ENCODE measurements around the gene RPL21.
"Not testable (repeated sequence)": the region's sequence is repeated elsewhere in the genome, so short reads cannot be mapped to it uniquely, and the experiment has no call there.

Gene RPL21

DNA sequence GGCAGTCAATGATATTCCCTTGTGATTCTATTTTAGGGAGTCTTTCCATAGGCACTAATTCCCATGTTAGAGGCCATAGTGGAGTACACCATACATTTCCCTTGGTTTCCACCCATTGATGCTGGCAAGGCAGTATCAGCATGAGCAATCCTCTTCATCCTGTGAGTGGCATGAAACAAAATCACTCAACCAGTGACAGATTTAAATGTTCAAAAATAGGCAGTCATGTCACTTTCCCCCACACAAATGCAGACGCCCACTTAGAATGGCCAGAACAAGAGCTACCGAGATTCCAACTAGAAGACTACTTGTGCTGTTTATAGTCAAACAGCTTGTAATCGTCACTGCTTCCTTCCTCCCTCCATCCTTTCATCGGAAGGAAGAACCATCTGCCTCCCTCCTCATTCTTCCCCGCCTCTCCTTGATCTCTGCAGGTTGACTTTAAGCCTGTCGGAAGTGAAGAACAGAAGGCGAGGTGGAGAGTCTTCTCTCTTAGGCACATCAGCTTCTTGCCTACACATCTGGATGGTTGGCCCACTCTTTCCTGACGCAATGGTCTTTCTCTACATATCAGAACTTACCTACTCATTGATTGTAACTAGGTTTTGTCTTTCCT lies 41.8 kb downstream of the RPL21 start:
- FAIRE-seq: no peak

DNA sequence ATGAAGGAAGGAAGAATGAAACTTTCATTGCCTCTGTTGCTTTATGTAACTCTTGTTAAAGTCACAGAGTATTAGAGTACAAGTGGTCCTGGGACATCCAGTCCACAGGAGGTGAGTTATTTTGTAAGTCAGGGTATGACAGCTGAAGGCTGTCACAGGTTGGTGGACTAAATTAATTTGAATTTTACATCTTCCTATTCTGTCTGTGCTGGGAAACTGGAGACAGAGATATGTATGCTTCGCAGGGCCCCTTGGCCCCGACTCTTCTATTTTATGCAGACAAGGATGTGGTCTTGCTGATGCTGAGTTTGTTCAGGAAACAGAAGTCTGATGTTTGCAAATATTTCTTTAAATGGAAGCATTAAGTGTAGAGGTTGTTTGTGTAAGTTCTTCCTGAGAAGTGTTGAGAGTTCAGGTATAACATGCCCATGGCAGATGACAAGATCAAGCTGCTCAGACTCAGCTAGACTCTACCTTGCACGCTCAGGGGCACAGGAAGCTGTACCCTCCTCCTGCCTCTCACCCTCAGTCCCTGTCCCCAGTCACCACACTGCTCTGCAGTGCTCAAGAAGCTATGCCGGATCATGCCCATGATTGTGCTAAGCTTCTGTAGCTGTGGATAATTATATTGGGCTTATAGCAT lies 42.6 kb downstream of the RPL21 start:
- FAIRE-seq: no peak

DNA sequence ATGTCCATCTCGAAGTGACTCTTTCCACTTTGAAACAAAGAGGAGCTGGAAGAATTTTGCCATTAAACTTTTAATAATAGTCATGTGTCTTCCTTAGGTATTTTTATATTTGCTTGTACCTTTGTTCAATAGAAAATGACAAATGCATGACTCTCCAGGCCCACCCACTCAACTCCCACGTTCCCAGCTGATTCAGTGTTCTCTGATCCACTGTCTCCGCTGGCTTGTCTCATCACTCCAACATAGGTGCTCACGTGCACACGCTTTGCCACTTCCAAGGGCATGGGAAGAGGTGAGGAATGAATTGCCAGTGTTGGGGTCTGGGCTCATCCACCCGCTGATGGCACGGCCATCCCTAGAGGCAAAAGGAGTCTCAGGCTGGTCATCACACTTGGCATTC lies 43.7 kb downstream of the RPL21 start:
- no peak for FAIRE-seq

DNA sequence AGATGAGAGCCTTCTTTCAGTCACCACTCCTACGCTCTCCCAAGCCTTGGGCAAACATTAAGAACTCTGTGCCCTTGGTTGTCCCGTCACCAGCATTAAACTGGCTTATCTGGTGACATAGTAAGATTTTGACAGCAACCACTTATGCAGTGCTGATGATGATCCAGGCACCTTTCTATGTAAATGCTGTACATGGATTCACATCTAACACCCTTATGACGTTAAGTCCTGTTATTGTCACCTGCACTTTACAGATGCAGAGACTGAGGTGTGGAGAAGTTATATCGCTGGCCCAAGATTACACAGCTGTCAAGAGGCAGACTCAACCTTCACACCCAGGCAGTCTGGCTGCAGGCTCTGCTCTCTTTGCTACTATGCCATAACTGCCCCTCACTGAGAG lies 44.3 kb downstream of the RPL21 start:
- no peak for FAIRE-seq

DNA sequence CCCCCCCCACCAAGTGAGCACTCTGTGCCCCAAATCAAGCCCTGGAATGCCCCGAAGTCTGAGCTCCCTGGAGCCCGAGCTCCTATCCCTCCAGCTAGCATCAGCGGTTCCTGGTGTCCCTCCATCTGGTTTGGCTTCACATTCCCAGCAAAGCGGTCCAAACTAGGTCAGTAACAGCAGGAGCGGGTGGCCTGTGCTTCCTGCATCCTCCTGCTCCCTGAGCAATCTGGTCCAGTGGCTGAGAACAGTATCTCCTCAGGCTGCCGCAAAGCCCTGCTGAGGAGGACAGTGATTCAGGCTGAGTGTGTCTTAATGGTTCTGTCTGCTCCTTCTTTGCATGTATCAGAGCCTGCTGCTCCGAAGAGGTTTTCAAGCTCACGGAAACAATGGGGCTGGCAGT lies 45.1 kb downstream of the RPL21 start:
- FAIRE-seq: no peak

DNA sequence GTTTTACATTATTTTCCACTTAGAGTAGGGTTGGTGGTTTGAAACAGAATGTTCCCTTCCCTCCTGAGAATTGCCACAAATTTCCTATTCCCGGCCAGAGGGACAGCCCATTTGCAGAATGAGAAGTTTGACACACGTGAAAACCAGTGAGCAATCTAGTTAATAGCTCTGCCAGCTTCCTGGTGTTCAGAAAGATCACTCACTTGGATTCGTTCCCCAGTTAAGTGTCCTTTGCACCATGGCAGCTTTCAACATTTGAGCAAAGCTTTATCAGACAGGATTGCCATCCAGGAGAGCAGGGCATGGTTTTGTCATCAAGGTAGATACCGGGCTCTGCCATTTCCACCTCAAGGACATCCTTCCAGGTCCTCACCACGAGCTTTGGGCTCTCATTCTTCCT lies 47.5 kb downstream of the RPL21 start:
- no peak for FAIRE-seq

DNA sequence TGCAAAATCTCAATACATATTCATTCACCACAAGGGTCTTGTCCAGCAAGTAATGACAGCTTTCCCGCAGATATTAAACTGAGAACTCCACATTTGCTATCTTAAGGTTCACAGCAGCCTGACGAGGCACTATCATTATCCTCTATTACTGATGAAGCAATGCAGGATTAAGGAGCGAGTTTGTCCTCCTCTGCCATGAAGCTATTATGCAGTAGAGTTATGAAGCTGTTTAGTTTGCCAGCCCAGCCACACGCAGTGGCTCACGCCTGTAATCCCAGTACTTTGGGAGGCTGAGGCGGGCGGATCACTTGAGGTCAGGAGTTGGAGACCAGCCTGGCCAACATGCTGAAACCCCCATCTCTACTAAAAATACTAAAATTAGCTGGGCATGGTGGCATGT lies 49.0 kb downstream of the RPL21 start:
- FAIRE-seq: not testable (repeated sequence)

DNA sequence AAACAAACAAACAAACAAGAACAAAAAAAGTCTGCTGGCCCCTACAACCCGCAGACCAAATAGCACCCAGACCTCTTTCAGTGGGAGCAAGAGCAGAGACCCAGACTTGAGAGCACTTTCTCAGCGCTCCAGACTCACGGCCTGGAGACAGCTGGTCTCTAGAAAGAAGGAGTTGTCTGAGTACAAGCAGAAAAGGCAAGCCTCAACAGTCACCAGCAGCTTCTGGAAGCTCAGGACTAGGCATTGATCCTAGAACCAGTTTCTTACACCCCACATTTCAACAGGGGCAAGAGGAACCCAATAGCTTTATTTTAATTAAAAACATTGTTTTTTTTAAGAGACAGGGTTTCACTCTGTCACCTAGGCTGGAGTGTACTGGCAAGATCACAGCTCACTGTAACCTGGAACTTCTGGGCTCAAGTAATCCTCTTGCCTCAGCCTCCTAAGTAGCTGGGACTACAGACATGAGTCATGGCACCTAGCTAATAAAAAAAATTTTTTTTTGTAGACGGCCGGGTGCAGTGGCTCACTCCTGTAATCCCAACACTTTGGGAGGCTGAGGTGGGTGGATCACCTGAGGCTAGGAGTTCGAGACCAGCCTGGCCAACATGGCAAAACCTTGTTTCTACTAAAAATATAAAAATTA lies 49.7 kb downstream of the RPL21 start:
- no peak for FAIRE-seq

DNA sequence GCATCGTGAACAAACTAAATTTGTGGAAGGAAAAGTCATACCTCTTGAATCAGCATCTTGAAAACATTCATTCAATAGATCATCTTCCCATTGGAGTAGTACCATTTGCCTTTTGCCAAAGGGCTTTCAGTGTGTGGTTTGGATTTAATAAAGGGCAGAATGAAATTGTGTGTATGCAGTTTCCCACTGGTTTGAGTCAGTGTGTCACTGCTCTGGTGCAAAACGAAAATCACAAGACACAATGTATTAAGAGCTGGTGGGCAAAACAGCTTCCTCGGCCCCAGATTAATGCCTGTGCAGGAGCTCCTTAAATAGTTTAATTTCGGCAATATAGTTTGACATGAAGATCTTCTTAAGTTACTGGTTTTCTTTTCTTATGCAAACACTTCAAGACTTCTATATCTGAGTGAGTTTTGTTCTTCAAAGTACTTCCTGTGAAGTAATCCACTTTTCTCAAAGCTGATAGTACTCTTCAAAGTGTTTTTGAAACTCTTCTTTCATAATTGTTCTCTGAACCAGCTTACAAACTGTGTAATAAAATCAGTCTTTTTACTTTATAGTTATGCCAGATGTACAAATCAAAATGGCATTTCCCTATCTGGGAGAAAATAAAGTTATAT lies 51.4 kb downstream of the RPL21 start:
- no peak for FAIRE-seq

DNA sequence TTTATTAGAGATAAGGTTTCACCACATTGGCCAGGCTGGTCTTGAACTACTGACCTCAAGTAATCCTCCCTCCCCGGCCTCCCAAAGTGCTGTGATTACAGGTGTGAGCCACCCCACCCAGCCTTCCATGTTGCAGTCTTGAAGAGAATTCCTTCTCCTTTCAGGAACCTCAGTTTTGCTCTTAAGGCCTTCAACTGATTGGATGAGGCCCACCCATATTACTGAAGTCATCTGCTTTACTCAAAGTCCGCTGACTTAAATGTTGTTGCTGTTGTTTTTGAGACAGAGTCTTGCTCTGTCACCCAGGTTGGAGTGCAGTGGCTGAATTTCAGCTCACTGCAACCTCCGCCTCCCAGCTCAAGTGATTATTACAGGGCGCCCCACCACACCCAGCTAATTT lies 52.7 kb downstream of the RPL21 start:
- no peak for FAIRE-seq

DNA sequence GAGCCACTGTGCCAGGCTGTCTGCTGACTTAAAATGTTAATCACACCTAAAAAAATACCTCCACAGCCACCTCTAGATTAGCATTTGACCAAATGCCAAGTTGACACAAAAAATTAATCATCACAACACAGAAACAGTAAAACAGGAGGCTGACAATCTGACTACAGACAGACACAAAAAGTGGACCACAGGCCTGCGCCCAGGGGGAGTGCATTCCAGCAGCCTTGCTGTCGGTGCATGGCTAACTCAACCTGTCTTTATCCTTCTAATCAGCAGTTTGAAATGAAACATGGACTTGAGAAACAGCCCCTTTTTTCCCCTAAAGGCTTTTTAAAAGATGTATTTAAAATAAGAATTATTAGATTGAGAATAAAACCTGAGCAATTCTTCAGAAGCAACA lies 53.3 kb downstream of the RPL21 start:
- no peak for FAIRE-seq

Data from colon (tissue), 2 donors.